Omental fat pad (tissue), 4 donors: ENCODE data around the gene USP43. TPM values are rescaled to one million over a fixed set of nuclear protein-coding genes. Genes with fewer than 3 reads are reported as not detected.
"Not testable (repeated sequence)": the region's sequence is repeated elsewhere in the genome, so short reads cannot be mapped to it uniquely, and the experiment has no call there.

ENCODE experiments used
- ATAC-seq: fragments of 150-250 bp; one replicate; pipeline ENCODE4 v1.9.1; 2016; ENCODE audit warnings: mild to moderate bottlenecking, moderate library complexity; ENCODE audit not compliant: low FRiP score
- DNase-seq: peaks from one replicate; pipeline ENCODE4 v3.0.0-alpha.2; 2019; ENCODE audit warnings: low spot score
- CTCF ChIP-seq, 3 donors: fragments of 450-650 bp; IDR thresholded peaks; one replicate each; pipeline ENCODE4 v1.5.1; 2016 to 2017; ENCODE audit warnings: antibody characterized with exemption in 3 of 3, mild to moderate bottlenecking in 3 of 3, moderate library complexity in 2 of 3
- total RNA-seq, 4 donors: library from RNA; depleted of rRNA; stranded (reverse); fragments of >200 nt; gene quantifications; one replicate each; pipeline ENCODE4 v1.1.0, GENCODE V29; 2016

The USP43 gene
- total RNA-seq = 1 to 10 TPM in 1 of 4 donors, under 1 TPM in 2, not detected in 1; 0.72 to 1.3 (median 0.88) TPM

GRCh38 chr17:9644910-9645751, at the start of gene USP43:
Gene USP43 (plus strand): TSS chr17:9645517. CDS start chr17:9645633, 116 bp downstream.
- DNase-seq = no peak
- ATAC-seq = peak; percentile 74
- no peak for TF ChIP-seq CTCF (IDR thresholded peaks at IDR 0.05)

DNA sequence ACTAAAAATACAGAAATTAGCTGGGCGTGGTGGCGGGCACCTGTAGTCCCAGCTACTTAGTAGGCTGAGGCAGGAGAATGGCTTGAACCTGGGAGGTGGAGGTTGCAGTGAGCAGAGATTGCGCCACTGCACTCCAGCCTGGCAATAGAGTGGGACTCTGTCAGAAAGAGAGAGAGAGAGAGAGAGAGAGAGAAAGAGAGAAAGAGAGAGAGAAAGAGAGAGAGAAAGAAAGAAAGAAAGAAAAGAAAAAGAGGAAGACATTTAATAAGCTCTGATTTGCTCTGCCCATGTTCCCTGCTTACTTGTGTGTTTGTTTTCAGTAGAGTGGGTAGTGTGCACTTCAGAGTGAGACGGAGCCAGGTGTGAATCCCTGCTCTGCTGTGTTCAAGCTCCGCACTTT, 47.7 kb upstream of the USP43 start:
- not testable (repeated sequence) for ATAC-seq, DNase-seq

DNA sequence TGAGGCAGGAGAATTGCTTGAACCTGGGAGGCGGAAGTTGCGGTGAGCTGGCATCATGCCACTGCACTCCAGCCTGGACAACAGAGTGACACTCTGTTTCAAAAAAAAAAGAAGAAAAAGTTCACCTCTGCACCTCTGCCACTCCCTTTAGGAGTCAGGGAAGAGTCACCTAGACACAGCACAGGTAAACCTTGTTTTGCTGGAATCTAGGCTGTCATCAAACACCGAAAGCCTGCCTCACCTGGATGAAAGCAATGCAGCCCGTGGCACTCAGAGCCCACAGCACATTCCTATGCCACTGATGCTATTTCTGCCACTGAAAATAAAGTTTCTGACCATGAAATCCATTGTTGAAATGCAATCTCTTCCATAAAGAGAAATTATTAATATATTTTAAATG, 46.7 kb upstream of the USP43 start:
- DNase-seq = no peak
- no peak for TF ChIP-seq CTCF (IDR thresholded peaks at IDR 0.05)
- no peak for ATAC-seq

GRCh38 chr17:9604583-9604982, 40.7 kb upstream of the USP43 start:
- DNase-seq, ATAC-seq: not testable (repeated sequence)

DNA sequence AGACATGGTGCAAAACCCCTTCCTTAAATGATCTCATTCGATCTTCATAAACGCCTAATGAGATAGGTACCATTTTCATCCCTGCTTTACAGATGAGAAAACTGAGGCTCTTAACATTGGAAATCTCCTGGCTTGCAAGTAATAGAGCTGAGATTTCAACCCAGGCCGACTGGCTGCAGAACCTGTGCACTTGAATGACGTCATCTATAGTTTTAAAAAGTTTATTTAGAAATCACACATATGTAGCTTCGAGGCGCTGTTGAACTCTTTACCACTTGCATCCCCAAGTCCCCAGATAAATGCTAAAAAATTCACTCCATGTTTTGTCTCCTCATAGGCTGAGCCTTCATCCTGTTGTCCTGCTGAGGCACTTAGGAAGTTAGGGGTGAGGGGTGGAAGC, 38.9 kb upstream of the USP43 start:
- no peak for TF ChIP-seq CTCF (IDR thresholded peaks at IDR 0.05)
- ATAC-seq (no peak), DNase-seq (no peak)

- ATAC-seq, DNase-seq: not testable (repeated sequence)
Observed at GRCh38 chr17:9607058-9607457, 38.3 kb upstream of the USP43 start.

DNA sequence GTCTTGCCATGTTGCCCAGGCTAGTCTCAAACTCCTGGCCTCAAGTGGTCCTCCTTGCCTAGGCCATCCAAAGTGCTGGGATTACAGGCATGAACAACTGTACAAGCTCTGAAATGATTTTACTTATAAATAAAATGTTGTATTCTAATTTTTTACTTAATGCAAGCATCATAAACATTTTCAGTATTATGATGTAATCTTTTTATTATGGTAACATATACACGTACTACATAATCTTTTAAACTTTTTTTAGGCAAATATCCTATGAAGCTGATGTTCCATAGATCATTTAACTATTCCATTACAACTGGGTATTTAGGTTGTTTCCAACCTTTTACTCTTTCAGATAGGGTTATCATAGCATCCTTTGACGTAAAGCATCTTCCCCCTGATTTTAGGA, 33.8 kb upstream of the USP43 start:
- no peak for TF ChIP-seq CTCF (IDR thresholded peaks at IDR 0.05)
- DNase-seq (no peak), ATAC-seq (no peak)

GRCh38 chr17:9612006-9612405, 33.3 kb upstream of the USP43 start:
- TF ChIP-seq CTCF (IDR thresholded peaks at IDR 0.05) = no peak
- DNase-seq = no peak
- no peak for ATAC-seq
